HG02938 (cell line): Measurements from ENCODE around the gene ATP5IF1.

Experiments used
- ATAC-seq: cut with Tn5 transposase; IDR thresholded peaks from one replicate; pipeline ENCODE4 v1.9.1; 2021; ENCODE audit warnings: mild to moderate bottlenecking, moderate library complexity; ENCODE audit not compliant: unreplicated experiment

ATP5IF1 gene

DNA sequence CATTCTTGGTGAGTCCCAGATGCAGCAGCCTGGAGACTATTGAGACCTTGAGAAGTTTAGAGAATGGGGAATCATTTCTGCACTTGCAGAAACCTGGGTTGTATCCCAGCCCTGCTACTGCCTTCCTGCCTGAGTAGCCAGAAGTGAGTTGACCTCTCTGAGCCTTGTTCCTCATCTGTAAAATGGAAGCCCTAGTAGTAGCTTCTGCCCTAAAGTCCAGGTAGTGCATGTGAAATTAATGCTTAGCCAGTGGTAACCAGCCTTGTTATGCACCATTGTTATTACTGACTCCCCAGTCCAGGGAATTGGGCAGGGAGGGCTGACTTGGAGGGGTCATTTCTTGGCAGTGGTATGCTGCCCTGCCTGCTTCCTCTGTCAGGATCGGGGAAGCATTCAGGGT lies 29.0 kb downstream of the ATP5IF1 start:
- ATAC-seq: no peak

- ATAC-seq: no peak
Measured at GRCh38 chr1:28265577-28265976, 29.7 kb downstream of the ATP5IF1 start.

DNA sequence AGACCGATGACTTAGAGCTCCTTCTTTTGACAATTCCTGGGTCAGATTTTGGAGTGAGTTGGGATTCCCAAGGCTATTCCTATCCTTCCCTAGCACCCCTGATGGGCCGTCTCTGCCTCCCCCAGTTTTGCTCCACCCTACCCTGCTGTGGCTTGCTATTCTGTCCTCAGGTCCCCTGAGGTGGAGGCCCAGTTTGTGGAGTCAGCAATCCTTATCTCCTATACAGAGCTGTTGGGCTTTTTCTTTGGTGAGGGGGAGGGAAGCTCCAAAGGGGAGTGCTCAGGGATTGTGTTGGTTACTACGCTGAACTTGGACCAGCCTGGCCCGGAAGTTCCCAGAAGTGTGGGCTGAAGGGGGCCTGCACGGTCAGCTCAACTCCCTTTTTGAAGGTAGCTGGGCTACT lies 31.0 kb downstream of the ATP5IF1 start:
- no peak for ATAC-seq

GRCh38 chr1:28267633-28268032 lies 31.7 kb downstream of the ATP5IF1 start:
- no peak for ATAC-seq

- no peak for ATAC-seq
Measured at GRCh38 chr1:28269529-28269928, 33.6 kb downstream of the ATP5IF1 start.

DNA sequence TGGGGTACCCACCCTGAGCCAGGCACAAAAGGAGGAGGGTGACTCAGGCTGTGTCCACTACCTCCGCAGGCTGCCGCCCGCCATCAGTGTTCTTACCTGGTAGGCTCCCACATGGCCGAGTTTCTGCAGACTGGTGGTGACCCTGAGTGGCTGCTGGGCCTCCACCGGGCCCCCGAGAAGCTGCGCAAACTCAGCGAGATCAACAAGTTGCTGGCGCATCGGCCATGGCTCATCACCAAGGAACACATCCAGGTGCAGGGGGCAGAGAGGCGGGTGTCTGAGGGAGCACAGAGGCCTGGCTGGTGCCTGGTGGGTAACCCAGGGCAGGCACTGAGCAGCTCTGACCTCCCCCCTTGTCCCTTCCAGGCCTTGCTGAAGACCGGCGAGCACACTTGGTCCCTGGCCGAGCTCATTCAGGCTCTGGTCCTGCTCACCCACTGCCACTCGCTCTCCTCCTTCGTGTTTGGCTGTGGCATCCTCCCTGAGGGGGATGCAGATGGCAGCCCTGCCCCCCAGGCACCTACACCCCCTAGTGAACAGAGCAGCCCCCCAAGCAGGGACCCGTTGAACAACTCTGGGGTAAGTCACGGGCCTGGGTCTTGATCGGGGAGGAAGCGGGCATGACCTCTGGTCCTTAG lies 36.4 kb downstream of the ATP5IF1 start:
- ATAC-seq: no peak

DNA sequence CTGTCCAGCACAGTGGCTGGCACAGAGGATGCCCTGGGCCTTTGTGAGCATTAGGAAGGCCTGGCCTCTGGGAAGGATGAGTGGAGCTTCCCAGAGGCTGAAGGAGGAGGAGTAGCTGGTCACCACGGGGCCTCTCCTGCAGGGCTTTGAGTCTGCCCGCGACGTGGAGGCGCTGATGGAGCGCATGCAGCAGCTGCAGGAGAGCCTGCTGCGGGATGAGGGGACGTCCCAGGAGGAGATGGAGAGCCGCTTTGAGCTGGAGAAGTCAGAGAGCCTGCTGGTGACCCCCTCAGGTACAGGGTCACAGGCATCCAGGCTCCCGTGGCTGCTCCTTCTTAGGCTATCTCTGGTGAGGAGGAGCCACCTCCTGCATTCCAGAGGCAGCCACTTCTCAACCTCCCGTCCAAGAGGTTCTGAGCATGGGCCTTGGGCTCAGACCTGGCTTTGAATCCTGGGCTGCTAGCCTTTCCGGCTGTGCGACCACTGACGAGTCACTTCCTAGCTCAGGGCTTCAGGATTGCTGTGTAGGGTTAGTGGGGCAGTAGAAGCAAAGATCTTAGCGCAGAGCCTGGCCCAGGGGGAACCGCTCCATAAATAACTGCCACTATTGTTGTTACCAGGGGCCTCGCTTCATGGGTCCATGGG lies 37.4 kb downstream of the ATP5IF1 start:
- no peak for ATAC-seq

- no peak for ATAC-seq
Measured at GRCh38 chr1:28278763-28279162, 42.8 kb downstream of the ATP5IF1 start.

DNA sequence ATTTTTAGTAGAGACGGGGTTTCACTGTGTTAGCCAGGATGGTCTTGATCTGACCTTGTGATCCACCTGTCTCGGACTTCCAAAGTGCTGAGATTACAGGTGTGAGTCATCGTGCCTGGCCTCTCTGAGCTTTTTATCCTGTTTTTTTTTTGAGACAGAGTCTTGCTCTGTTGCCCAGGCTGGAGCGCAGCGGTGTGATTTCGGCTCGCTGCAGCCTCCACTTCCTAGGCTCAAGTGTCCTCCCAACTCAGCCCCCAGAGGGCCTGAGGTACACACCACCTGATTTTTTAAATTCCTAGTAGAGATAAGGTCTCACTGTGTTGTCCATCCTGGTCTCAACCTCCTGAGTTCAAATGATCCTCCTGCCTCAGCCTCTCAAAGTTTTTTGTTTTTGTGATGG lies 43.8 kb downstream of the ATP5IF1 start:
- no peak for ATAC-seq

DNA sequence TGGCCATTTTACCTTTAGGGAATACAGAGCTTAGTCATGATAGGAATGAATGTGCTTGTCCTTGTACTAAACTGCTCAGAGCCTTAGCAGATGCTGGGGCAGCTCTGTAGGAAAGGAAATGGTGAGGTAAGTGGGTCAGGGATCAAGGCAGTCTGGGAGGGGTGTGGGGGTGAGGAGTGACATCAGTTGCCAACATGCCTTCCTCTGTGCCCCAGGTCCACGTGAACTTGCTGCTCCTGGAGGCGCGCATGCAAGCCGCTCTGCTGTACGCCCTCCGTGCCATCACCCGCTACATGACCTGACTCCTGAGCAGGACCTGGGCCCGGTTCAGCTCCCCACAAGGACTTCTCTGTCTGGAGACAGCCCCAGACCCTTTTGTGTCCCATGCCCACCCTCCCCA lies 44.6 kb downstream of the ATP5IF1 start:
- ATAC-seq: no peak

GRCh38 chr1:28280977-28281381 lies 45.1 kb downstream of the ATP5IF1 start:
- no peak for ATAC-seq

GRCh38 chr1:28281608-28282425 lies 45.9 kb downstream of the ATP5IF1 start:
- no peak for ATAC-seq

DNA sequence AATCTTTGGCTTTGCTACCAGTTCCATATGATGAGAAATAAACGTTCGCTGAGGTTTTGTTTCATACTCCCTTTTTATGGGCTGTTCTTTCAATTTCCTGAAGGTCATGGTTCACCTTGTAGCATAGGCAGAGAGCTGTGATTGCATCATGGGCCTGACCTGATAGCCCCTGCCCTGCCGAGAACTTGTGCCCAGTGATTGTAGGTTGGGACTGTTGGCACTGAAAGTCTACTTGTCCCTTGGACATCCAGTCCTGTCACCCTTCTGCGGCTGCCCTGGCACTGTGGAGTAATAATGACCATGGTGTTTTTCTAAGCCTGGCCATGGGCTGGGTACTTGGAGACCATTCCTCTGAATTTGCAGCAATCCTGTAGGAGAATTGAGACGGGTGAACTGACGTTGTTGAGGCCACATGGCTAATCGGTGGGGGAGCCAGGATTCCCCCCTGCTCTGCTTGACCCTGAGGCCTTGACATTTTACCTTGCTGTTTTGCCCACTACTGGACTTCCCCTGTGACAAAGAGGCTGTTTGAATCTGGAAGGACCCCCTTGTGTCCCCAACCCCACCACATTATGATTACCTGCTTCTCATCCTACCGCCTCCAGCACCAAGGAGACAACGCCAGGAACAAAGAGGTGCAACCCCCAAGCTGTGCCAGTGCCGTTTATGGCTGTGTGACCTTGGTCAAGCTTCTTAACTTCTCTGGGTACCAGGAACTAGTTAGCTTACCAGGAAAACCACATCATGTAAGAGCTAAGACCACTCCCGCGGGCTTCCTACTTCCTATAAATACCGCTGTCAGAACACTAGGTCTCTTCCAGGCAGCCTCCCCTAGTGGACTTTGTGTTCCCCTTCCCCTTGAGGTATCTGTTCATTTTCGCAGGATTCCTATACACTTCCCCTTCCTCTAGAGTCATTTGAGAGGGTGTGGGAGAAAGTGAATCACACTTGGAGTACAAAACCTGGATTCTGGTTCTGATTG lies 46.8 kb downstream of the ATP5IF1 start:
- no peak for ATAC-seq

DNA sequence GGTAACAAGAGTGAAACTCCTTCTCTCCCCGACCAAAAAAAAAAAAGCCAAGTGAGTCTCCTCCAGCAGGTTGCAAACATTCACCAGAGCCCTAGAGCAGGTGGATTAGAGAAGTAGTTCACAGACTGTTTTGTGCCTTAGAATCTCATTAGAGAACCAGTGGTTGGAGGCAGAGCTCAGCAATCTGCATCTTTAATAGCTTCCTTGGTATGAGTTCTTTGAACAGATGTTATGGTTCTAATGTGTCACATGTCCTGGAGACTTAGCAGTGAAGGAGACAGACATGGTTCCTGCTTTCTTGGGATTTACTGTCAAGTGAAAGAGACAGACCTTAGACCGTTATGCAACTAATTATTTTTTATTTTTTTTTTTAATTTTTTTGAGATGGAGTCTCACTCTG lies 50.2 kb downstream of the ATP5IF1 start:
- no peak for ATAC-seq
